Inflammatory macrophage treated with lipopolysaccharide for 4 hours (primary cell): ENCODE data around the gene POR.

Experiments
- DNase-seq: peaks from one replicate; pipeline ENCODE4 v3.0.0-alpha.2; 2020

Gene POR

DNA sequence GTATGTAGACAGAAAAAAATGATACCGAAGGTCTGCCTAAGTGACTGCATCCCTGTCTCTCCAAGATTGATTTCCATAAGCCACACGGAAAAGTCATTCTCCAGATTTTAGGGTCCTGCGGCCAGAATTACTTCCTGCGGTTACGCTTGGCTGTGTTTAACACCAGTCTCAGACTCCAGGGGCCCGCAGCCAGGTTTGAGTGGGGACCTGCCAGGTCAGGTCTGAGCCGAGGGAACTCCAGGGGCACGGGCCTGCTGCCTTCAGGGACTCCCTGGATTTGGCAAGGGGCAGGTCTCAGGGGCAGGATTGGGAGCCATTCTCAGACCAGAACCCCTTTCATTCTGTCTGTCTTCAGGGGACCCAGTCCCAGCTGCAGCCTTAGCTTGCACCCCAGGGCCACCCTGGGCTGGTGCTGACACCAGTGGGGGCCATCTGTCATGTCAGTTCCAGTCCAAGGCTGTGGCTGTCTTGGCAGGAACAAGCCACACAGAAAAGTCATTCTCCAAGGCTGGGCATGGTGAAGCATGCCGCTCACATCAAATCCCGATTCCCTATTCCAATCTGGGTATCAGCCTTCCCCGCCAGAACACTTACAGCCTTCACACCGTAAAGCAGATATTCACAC, 40.5 kb downstream of the POR start:
- DNase-seq: no peak

DNA sequence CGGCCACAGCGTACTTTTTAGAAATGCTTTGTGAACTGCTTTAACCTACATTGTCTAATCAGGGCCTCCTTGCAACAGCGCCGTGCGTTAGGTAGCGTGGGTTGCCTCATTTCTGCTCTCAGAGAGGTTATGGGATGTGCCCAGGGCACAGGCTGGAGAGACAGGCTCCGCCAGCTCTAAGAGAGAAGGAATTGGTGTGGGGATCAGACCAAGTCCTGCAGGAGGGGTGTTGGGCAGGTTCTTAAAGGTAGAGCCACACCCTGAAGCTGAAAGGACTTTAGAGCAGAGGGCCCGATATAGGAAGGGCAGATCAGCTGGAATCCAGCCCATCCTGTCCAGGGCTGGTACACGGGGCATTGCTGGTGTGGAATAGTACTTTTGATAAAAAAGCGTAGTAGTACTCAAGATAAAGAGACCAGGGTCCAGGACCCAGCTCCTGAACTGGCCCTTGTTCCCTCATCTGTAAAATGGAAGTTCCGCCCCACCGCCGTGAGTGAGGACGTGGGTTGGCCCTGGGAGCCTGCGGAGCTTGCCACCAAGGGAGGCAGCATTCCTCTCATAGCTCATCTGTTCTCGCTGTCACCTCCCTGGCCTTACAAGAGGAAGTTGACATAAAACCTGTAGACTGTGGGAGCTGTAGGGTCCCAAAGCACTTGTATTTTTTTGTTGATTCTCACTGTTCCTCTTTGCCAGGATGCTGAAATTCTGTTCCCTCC, 42.2 kb downstream of the POR start:
- DNase-seq: no peak

DNA sequence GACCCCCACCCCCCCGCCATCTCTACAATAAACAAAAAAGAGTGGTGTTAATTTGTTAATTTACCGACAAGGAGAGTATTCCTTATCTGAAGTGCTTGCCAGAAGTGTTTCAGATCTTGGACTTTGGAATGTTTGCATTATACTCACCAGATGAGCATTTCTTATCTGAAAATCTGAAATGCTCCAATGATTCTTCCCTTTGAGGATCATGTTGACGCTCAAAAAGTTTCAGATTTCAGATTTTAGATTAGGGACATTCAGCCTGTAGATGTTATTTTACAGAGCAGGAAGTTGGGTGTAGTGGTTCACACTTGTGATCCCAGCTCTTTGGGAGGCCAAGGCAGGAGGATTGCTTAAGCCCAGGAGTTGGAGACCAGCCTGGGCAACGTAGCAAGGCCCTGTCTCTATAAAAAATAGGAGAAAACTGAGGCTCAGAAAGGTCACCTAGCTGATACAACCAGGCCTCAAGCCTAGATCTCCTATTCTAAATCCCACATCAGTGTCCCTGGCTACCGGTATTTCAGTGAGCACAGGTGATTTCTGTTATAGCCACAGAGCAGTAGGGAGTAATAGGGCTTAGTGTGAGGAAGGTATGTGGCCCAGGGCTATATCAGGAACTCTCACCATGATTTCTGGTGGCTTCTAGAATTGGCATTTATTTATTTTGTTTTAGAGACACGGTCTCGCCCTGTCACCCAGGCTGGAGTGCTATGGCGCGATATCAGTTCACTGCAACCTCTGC, 44.0 kb downstream of the POR start:
- no peak for DNase-seq

DNA sequence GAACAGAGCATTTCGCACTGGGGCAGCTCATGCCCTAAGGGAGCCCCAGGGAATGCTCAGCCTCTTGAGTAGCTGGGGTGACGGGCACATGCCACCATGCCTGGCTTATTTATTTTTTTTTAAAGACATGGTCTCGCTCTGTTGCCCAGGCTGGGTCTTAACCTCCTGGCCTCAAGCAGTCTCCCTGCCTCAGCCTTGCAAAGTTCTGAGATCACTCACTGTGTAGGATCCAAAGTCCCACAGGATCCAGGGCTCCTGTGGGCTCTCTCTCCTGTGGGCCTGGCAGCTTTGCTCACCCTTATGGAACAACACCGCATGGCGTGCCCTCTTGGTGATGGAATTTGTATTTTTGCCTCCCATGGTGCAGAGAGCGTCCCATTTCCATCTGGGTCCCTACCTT, 45.4 kb downstream of the POR start:
- no peak for DNase-seq

DNA sequence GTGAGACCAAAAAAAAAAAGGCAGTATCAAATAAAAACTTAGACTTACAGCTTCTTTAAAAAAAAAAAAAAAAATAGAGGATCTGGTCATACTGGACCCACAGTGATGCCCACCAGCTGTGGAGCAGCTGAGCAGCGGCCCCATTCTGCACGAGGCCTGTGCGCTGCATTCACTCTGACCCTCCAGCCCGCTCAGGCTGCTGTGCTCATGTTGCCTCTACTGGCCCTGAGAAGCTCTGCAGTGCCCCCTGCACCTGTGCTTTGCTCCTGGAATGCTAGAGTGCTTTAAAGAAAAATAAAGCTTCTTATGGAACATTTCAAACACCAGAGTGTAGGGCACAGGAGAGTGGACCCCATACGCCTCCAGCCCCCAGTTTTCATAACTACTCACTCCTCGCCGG, 46.3 kb downstream of the POR start:
- no peak for DNase-seq

DNA sequence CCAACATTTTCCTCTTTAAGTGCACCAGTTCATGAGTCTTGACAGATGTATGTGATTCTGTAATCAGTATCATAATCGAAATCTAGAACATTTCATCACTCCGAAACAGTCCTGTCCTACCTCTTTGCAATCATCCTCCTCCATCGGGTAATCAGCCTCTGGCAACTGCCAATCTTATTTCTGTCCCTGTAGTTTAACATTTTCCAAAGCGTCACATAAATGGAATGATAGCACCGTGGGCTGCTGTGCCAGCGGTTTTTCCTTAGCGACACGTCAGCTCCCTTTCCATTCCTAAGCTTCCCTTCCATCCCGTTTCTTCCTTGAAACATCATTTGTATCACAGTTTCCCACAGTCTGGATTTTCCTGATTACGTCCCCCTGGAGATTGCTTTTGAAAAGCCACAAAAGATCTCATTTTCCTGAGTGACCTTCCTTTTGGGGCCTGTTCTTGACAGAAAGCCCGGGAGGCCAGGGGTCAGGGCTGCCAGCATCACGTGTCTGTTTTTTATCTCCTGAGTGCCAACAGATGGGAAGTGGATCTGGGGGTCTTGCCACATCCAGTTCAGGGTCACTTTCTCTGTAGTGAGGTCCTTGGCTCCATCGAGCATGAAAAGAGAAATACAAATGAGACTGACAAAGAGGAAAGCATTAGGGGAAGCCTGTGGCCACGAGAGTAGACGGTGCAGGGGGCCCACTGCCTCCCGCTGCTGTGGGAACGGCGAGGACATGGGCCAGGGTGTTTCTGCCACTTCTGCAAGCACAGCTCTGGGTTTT, 47.8 kb downstream of the POR start:
- DNase-seq: no peak

DNA sequence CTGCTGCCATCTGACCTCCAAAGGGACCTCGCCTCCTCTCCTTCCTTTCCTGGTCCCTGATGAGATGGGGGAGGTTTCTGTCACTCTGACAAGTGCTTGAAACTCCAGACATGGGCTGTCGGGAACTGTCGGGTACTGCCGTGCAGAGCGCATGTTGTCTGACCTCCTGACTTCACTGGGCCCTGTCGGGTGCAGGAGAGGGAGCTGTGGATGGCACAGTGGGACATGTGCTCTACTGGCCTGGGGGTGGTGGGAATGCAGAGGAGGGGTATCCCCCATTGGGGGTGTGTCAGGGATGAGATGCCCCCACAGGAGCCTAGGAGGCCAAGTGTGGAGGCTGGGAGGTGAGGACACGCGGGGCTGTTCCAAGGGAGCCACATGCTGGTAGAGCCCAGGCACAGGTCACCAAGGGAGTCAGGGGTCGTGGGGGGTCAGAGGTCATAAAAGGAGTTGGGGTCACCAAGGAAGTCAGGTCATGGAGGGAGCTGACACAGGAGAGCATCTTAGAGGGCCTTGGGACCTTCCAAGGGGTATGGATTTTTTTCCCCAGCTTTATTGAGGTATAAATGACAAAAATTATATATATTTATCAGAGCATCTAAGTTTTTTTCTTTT, 48.5 kb downstream of the POR start:
- no peak for DNase-seq

DNA sequence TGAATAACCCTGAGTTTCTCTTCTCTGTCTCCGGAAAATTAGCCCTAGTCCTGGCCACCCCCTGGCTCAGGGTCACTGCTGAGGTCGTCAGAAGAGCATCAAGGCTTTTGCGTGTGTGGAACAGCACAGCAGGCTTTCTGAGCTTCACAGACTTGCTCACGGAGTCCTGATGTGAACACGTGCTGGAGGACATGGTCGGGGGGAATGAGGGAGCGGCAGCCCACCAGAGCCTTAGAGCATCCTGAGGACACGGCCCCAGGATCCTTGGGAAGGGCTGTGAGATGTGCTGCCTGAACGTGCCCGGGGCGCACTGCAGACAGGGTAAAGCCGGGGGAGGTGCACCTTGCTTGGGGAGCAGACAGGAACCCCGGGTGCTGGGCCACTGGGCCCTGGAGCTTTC, 50.7 kb downstream of the POR start:
- no peak for DNase-seq

DNA sequence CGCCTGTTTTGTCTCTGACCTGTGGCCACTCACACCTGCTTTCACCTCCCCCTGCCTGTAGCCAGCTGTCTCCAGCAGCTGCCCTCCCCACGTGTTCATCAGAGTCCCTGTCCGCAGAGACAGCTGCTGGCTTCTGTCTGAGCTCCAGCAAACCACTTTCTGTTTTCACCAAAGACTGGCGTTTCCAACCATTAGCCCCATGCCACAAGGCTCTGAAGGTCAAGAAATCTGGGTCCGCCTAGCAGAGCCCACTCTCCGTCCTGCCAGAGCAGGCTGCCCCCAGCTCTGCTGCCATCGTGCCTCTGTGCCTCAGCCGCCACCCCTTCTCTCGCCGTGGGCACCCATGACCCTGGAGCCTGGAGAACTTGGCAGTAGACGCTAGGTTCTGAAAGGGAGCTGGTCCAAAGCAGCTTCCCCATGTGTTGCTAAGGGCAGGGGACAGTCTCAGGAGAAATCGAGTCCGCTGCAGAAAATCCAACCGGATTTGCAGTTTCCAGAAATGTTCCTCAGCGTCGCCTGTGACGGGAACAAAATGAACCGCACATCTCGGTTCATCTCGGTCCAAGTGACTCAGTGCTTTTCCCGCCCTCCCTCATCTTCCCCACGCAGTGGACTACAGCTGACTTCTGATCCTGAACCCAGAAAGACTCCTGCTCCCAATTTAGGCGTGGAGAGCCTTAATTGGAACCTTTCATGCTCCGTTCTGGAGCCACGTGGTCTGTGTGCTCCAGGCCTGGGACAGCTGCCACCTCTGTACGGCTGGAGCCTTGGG, 51.4 kb downstream of the POR start:
- no peak for DNase-seq

DNA sequence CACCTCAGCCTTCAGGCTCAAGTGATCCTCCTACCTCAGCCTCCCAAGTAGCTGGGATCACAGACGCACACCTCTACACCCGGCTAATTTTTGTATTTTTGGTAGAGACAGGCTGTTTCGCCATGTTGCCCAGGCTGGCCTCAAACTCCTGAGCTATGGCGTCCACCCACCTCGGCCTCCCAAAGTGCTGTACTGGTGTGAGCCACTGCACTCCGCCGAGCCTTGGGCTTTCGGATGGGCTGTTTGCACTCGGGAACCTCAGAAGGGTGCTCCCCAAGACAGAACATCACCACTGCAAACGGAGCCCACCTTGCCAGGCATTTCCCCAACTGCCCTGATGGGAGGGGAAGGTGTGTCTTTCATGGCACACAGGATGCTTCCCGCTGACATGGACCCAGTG, 52.1 kb downstream of the POR start:
- no peak for DNase-seq

DNA sequence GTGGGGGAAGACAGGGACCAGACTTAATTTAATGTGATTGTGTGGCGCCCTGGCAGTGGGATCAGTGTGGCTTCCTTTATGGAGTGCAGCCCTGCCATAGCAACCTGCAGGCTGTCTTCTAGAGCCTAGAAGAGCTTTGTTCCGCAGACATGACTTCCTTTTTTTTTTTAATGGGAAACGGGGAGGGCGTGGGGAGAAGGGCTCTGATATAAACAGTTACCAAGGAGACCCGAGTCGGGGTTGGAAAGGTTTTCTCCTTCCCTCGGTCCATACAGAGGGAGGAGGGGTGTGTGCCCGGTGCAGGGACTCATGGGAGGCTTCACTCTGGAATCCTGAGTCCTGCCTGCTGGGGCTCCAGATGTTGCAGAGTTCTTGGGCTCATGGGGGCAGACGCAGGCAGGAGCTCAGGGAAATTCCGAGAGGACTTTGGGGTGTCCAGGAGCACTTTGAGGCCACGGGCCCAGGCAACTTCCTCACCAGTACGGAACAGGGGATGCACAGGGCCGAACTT, 52.6 kb downstream of the POR start:
- peak; percentile 58 for DNase-seq

DNA sequence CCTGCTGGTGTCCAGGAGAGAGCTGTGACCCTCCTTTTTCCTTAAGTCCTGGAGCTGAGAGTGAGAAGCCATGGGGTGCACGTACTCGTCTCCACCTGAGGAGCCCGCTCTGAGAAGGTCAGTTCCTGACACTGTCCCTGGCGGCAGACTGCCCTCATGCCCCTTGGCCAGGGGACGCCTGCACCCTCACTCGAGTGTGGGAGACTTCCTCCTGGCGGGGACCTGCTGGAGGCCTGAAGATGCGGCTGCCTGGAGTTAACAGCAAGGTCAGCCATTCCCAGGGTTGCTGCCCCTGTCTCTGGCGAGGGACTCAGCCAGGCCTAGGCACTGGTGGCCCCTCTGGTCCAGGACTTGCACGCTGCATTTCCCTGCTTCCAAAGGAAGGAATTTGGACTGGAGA, 53.1 kb downstream of the POR start:
- no peak for DNase-seq

DNA sequence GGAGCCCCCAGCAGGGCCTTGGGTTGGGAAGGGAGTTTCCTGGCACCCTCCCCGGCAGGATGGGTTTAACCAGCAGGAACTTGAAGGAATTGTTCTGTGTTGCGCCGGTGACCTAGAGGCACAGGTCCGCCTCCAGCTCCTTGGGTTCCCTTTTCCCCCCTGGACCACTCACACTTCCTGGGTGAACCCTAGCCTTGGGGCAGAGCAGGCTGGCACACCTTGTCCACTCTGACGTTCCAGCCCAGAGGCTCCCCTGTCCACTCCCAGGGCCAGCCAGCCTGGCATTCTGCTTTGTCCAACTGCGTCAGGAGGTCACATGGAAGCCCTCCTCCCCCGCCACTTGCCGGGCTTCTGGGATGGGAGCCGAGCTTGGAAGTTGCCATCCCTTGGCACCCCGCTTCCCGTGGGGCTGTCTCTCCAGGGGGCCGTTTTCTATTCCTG, 53.6 kb downstream of the POR start:
- no peak for DNase-seq

DNA sequence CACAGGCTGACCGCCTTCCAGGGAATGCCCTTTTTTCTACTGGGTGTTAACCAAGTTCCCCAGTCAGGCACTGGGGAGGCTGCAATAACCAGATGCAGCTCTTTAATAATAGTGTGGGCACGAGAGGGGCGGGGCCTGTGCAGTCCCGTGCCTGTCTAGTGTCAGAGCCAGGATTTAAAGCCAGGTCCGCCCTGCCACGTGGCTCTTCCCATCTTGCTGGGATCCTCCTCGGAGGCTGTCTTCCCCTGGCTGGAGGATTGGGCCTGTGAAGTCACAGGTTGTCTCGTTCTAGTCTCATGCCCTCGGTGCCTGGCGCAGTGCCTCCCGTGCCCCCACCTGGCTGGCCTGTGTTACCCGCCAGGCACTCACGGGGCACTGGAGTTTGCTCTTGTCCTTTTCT, 54.2 kb downstream of the POR start:
- no peak for DNase-seq

DNA sequence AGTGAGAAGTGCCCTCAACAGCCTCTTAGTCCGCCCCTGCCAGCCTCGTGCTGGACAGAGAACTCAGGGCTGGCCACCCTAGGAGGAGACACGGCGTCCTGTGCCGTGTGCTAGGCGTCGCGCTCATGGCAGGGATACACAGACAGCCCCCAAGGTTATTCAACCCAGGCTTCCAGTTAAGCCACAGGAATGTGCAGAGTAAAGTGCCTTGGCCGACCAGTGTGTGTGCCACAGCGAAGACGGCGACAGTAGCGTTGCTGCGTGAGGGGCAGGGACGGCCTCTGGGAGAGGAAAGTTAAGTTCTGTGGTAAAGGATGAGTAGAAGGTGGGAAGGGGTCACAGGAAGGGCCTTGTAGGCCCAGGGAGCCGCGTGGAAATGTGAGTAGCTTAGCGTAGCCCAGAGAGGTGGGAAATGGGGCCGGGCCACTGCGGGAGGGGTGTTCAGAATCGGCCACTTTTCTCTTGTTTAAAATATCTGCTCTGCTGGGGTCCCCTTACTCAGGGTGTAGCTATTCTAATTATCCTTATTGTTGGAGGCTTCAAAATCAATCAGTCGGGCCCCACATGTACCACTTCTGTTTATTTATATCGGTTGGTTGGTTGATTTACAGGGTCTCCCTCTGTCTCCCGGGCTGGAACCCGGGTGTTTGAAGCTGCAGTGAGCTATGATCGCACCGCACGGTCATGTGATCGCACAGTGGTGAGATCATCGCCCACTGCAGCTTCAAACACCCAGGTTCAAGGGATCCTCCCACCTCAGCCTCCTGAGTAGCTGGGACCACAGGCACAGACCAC, 54.9 kb downstream of the POR start:
- no peak for DNase-seq

DNA sequence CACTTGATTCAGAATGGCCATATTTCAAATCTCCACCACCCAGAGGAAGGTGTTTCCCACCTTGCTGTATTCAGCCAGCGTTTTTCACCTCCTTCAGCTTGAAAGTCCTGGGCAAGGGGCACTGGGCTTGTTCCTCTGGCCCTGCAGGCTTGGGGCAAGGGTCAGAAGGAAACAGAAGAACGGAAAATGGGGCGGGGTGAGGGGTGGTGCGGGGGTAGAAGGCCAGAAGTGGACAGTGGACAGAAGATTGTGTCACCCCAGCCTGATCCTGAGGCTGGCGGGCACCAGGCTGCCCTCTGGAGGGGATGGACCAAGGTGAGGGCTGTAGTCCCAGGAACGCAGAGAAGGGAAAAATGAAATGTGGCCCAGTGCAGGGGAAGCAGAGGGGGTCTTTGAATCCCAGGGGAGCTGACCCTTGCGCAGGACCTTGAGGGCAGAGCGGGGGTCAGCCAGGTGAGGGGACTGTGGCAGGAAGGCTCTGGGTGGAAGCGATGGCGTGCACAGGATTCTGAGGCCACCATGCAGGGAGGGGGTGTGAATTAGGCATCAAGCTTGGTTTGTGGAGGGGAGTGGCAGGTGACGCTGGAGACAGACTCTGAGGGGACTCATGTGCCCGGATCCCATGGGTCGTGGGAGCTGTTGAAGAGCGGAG, 56.5 kb downstream of the POR start:
- DNase-seq: no peak

DNA sequence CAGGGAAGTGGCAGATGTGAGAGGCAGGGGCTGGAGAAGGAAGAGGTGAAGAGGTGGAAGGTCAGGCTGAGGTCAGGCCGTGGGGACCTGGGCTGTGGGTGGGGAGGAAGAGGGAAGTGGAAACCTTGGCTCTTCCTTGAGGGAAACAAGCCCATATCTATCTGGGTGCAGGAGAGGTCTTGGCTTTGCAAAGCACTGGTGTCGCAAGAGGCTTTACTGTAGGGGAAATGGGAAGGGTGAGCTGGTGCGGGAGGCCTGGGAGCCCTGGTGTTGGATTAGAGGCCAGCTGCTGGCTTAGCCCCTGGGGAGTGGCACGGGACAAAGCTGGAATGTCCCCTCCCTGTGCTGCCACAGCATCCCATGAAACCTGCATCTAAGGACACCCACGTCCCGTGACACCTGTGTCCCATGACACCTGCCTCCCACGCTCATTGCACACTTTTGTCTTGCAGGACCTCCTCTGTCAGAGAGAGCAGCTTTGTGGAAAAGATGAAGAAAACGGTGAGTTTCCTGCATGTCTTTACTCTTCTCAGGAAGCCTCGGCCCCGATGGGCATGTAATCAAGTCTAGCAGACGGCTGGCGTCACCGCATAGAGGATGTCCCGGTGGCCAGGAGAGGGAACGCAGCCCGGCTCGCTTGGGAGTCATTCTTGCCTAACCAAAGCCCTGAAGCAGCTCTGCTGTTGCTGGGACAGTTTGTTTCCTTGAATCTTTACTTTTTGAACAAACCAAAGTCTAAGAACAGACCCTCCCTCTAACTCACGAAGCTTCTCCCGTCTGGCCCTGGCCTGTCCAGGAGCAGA, 57.2 kb downstream of the POR start:
- DNase-seq: peak; percentile 64

DNA sequence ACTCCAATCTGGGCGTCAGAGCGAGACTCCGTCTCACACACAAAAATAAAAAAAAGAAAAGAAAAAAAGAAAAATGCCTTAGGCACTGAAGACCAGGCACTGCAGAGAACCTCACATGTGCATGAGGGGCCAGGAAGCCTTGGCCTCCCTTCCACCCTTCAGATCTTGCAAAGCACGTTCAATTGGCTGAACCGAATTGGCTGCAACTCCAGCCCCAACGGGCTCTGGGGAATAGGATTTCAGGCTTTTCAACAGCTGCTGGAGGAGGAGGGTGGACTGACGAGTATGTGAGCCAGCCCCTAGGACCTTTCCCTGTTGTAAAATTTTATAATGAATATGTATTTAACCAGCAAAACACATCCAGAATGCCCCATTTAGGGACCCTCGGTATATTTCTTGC, 62.8 kb downstream of the POR start:
- DNase-seq: no peak

DNA sequence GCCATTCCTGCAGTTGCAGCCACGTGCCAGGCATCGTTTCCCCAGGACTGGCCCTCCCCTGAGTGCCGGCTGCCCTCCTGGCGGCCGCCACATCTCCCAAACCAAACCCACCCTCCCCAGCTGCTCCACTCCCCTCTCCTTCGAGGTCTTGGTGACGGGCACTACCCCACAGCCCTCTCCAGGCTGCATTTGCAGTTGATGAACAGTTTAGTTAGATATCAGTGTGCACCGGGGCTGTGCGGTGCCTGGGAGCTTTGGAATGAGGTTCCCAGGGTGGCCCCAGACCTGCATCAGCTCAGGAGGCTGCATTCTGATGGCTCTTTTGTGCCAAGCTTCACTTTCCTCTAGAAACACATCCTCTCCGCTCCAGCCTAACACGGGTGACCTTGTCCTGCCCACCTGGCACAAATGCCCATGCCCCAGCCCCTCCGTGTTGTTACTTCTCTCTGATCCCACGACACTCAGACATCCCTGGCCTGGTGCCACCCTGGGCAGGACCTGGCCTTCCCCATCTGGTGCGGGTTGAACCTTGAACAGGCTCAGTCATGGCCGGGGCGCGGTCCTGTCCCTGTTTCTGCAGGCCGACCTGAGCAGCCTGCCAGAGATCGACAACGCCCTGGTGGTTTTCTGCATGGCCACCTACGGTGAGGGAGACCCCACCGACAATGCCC, 64.9 kb downstream of the POR start:
- DNase-seq: no peak
